ENCODE measurements around the gene SLC5A3. TPM values are rescaled to one million over a fixed set of nuclear protein-coding genes. Genes with fewer than 3 reads are reported as not detected.
A peak's percentile ranks its signal among the peaks of the same experiment; 100 is the strongest.

The SLC5A3 gene
- total and polyA plus RNA-seq, 10 of the 15 experiments (the other 5 are each of a cell fraction or from before 2014, with no cell fraction given): 3.3 to 21.4 (median 12.0) TPM

DNA sequence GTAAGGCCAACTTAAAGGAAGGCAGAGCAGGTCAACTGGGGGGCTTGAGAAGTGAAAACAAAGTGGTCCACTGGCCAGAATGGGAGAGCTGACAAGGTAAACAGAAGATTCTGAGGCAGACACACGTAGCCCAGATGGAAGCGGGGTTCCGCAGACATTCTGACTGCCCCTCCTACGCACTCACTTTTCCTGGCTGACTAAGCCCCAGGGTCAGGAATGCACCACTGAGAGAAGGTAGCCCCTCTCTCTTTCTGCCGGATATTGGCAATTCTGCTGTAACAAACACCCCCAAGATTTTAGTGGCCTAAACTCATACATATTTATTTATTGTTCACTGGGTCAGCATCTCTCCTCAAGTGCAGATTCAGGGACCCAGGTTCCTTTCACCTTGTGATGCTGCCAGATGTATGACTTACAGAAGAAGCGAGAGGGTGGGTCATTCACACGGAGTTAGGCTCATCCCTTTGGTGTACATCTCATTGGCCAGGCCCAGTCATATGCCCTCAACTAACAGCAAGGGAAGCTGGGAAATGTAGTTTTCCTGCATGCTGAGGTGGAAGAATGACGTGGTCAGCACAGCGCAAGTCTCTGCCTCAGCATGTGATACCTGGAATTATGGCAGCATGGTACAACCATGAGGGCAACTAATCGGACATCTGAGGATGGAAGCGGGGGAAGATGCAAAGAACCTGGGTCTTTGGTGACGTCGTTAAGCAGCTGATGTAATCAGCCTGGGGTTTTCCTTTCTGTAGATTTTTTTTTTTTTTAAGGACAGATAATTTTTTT lies 43.4 kb upstream of the SLC5A3 start (continued):
- TF ChIP-seq BHLHE40 (IDR thresholded peaks at IDR 0.05; ENCODE audit: borderline replicate concordance in 1 of 2, low read depth in 2 of 2, low read length in 1 of 2) (0 out of 4 replicates have a peak, but pooled peaks of 1 of the 2 experiments have one; percentile 13), HDAC2 (IDR thresholded peaks at IDR 0.05) (no peak), ZNF274 (IDR thresholded peaks at IDR 0.05; ENCODE audit: insufficient read depth, insufficient read length) (no peak), POLR2AphosphoS5 (IDR thresholded peaks at IDR 0.05; ENCODE audit: low read length) (no peak), CEBPB (IDR thresholded peaks at IDR 0.05; ENCODE audit: borderline replicate concordance in 1 of 2, low read depth in 2 of 2, low read length in 2 of 2) (no peak), NBN (IDR thresholded peaks at IDR 0.05) (peak; percentile 54; the same call in 1 of the 2 replicates), USF1 (IDR thresholded peaks at IDR 0.05; ENCODE audit: borderline replicate concordance, extremely low read length, insufficient read depth, low read depth, low read length) (peak; percentile 96), RFX5 (IDR thresholded peaks at IDR 0.05; ENCODE audit: low read depth, low read length) (no peak), HDAC6 (IDR thresholded peaks at IDR 0.05; ENCODE audit: unreplicated experiment) (no peak), MEF2A (IDR thresholded peaks at IDR 0.05; ENCODE audit: insufficient read depth, low read depth, low read length) (no peak), ZNF622 (IDR thresholded peaks at IDR 0.05) (no peak), SMAD1 (IDR thresholded peaks at IDR 0.05; ENCODE audit: low read depth, partially characterized antibody) (no peak), YY1 (IDR thresholded peaks at IDR 0.05; ENCODE audit: low read depth, low read length) (peak; percentile 70), RELA (IDR thresholded peaks at IDR 0.05; ENCODE audit: borderline replicate concordance, partially characterized antibody) (peak; percentile 62), CHD4 (IDR thresholded peaks at IDR 0.05) (no peak), SMARCA5 (IDR thresholded peaks at IDR 0.05) (no peak), SPI1 (IDR thresholded peaks at IDR 0.05; ENCODE audit: borderline replicate concordance, insufficient read depth, low read depth, low read length) (no peak), SKIL (IDR thresholded peaks at IDR 0.05; ENCODE audit: low read depth, poor library complexity, severe bottlenecking) (no peak), CHD2 (IDR thresholded peaks at IDR 0.05; ENCODE audit: borderline replicate concordance, low read depth, low read length) (no peak)
- TF ChIP-seq, protein P1, sequence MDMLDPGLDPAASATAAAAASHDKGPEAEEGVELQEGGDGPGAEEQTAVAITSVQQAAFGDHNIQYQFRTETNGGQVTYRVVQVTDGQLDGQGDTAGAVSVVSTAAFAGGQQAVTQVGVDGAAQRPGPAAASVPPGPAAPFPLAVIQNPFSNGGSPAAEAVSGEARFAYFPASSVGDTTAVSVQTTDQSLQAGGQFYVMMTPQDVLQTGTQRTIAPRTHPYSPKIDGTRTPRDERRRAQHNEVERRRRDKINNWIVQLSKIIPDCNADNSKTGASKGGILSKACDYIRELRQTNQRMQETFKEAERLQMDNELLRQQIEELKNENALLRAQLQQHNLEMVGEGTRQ (IDR thresholded peaks at IDR 0.05; ENCODE audit: borderline replicate concordance, low read depth, low read length): peak; percentile 92
- TF ChIP-seq, protein P2, sequence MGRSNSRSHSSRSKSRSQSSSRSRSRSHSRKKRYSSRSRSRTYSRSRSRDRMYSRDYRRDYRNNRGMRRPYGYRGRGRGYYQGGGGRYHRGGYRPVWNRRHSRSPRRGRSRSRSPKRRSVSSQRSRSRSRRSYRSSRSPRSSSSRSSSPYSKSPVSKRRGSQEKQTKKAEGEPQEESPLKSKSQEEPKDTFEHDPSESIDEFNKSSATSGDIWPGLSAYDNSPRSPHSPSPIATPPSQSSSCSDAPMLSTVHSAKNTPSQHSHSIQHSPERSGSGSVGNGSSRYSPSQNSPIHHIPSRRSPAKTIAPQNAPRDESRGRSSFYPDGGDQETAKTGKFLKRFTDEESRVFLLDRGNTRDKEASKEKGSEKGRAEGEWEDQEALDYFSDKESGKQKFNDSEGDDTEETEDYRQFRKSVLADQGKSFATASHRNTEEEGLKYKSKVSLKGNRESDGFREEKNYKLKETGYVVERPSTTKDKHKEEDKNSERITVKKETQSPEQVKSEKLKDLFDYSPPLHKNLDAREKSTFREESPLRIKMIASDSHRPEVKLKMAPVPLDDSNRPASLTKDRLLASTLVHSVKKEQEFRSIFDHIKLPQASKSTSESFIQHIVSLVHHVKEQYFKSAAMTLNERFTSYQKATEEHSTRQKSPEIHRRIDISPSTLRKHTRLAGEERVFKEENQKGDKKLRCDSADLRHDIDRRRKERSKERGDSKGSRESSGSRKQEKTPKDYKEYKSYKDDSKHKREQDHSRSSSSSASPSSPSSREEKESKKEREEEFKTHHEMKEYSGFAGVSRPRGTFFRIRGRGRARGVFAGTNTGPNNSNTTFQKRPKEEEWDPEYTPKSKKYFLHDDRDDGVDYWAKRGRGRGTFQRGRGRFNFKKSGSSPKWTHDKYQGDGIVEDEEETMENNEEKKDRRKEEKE (IDR thresholded peaks at IDR 0.05): no peak
- TF ChIP-seq, protein P3, sequence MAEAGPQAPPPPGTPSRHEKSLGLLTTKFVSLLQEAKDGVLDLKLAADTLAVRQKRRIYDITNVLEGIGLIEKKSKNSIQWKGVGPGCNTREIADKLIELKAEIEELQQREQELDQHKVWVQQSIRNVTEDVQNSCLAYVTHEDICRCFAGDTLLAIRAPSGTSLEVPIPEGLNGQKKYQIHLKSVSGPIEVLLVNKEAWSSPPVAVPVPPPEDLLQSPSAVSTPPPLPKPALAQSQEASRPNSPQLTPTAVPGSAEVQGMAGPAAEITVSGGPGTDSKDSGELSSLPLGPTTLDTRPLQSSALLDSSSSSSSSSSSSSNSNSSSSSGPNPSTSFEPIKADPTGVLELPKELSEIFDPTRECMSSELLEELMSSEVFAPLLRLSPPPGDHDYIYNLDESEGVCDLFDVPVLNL (IDR thresholded peaks at IDR 0.05; ENCODE audit: low read depth, low read length): no peak
